Activated naive CD4-positive, alpha-beta T cell treated with Interleukin-2 at 50 U/mL for 16 hours (primary cell): Measurements from ENCODE around the gene STXBP5.

Experiments used
- DNase-seq: peaks from one replicate; pipeline ENCODE4 v3.0.0-alpha.2; 2020

Gene STXBP5

DNA sequence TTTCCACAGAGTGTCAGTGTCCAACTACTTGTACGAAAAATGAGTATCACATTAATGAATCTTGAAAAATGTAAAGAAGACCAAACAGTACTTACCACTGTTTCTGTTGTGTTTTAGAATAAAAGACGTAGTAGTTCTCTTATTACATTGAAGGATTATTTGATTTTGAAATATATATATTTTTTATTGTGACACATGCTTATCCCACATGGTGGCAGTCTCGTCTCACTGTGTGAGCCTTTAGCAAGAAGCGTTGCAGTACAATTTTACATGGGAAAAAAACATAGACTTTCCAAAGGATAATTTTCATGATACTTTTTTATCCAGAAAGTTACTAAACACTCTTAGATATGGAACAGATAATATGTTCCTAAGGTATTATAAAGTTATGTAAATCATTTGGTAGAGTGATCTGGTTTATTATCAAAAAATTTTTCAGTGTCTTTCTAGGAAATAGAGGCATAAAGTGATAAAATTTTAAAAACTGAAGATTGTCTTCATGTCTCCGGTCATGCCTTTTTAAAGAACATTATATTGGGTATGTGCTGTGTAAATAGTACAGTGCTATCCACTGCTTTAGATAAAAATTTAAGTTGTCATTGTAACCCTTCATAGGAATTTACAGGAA, 186.8 kb downstream of the STXBP5 start:
- DNase-seq, result no peak

- DNase-seq, result no peak
These were observed 188.9 kb downstream of the STXBP5 start for GRCh38 chr6:147392917-147393625.

GRCh38 chr6:147395158-147395557, 190.9 kb downstream of the STXBP5 start:
- DNase-seq, result no peak

DNA sequence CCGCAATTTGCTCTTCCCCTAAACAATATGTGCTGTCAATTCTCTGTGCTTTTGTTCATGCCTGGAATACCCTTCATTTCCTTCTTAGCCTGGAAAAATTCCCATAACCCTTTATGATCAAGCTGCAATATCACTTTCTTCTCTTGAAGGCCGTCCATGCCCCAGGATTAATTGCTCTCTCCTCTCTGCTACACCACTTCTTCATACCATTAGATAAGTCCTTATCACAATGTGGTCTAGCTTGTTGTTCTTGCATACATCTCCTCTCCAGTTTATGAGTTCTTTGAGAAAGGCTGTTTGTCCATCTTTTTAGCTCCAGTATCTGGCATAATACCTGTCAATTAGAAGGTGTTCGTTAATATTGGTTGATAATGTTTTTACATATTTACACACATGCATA, 193.1 kb downstream of the STXBP5 start:
- DNase-seq, result no peak

DNA sequence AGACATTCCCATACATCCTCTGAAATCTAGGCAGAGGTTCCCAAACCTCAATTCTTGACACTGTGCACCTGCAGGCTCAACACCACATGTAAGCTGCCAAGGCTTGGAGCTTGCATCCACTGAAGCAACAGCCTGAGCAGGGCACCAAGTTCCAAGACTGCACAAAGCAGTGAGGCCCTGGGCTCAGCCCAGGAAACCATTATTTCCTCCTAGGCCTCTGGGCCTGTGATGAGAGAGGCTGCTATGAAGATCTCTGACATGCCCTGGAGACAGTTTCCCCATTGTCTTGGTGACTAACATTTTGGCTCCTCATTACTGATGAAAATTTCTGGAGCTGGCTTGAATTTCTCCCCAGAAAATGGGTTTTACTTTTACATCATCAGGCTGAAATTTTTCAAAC, 196.8 kb downstream of the STXBP5 start:
- no peak for DNase-seq

DNA sequence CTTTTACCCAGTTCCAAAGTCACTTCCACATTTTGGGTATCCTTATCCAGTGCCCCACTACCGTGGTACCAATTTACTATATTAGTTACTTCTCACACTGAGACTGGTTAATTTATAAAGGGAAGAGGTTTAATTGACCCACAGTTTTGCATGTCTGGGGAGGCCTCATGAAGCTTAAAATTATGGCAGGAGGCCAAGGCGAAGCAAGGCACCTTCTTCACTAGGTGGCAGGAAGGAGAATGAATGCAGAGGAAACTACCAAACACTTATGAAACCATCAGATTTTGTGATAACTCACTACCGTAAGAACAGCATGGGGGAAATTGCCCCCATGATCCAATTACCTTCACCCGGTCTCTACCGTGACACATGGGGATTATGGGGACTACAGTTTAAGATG, 197.6 kb downstream of the STXBP5 start:
- no peak for DNase-seq

- DNase-seq, result no peak
These were observed 202.6 kb downstream of the STXBP5 start for GRCh38 chr6:147406783-147407182.

DNA sequence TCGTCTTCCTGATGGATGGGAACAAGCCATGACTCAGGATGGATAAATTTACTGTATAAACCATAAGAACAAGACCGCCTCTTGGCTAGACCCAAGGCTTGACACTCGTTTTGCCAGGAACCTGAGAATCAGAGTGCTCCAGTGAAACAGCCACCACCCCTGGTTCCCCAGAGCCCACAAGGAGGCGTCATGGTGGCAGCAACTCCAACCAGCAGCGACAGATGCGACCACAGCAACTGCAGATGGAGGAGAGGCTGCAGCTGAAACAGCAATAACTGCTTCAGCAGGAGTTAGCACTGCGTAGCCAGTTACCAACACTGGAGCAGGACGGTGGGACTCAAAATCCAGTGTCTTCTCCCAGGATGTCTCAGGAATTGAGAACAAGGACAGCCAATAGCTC, 203.4 kb downstream of the STXBP5 start:
- DNase-seq, result no peak

GRCh38 chr6:147416622-147417021, 212.4 kb downstream of the STXBP5 start:
- DNase-seq, result no peak

GRCh38 chr6:147417954-147418353, 213.7 kb downstream of the STXBP5 start:
- DNase-seq, result no peak

- DNase-seq, result no peak
These were observed 214.3 kb downstream of the STXBP5 start for GRCh38 chr6:147418523-147418922.

GRCh38 chr6:147421903-147422302, 217.7 kb downstream of the STXBP5 start:
- DNase-seq, result no peak

- no peak for DNase-seq
These were observed 218.9 kb downstream of the STXBP5 start for GRCh38 chr6:147423111-147423510.

- no peak for DNase-seq
These were observed 225.6 kb downstream of the STXBP5 start for GRCh38 chr6:147429794-147430193.

GRCh38 chr6:147430811-147431210, 226.6 kb downstream of the STXBP5 start:
- no peak for DNase-seq

GRCh38 chr6:147434076-147434475, 229.9 kb downstream of the STXBP5 start:
- DNase-seq, result no peak

- DNase-seq, result no peak
These were observed 230.3 kb downstream of the STXBP5 start for GRCh38 chr6:147434516-147434915.

DNA sequence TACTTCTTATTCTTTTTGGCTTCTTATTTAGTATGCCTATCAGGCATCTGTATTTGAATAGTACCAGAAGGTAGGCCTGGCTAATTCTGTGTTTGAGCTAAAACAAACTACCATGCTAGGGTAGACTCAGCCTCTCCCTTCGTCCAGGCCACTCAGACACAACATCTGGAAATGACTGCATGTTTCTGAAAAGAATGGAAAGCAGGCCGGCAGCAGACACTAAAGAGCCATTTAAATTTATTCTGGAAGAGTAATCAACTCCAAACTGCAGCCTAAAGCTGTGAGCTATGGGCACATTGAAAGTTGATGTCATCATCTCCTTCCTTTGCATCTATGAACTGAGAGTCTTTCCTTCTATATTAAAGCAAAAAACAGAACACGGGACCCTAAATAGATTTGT, 233.4 kb downstream of the STXBP5 start:
- no peak for DNase-seq

DNA sequence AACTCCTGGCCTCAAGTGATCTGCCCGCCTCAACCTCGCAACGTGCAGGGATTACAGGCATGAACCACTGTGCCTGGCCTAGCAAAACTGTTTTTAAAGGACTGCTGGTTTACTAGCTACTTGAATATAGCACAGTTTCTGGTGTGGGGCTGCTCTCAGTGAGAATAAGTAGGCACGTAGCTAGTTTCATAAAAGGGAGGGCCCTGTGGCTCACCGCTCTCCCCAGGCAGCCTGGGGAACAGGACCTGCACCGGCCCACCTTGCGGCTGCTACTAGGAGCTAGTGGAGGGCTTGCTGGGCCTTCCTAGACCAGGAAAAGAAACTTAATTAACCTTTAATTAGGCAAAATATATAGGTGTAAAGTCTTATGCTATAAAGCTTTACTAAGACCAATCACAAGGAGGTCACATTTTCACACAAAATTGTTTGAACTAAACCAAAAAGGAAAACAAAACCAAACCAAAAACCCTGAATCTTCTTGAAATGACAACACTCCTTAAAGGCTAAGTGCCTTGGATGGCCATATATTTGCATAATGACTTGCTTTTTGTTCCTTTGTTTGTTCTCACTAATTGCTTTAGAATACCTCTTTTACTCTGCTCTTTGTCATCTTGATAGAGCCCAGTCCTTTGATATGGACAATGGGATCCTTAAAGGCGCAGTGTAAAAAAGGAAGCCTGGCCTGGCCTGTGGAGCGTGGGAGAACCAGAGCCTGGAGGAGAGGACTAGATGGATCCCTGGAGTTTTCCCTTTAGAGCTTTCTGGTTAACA, 234.7 kb downstream of the STXBP5 start:
- no peak for DNase-seq
